Caco-2 (cell line): ENCODE data around the gene TCF3. TPM values are rescaled to one million over a fixed set of nuclear protein-coding genes. Genes with fewer than 3 reads are reported as not detected.

ENCODE experiments used
- BruUV-seq: library from RNA; stranded (reverse); fragments of 400-500 nt; replicated peaks from 2 replicates; lab custom pipeline; 2021; lab: Mats Ljungman, UMichigan
- CTCF ChIA-PET: fragments of 300-600 bp; sonication (Branson Sonifier 250); formaldehyde crosslinking; loops from one replicate; lab custom pipeline; 2022; ENCODE audit warnings: antibody characterized with exemption; lab: Charles Lee
- POLR2A ChIA-PET: fragments of 300-600 bp; sonication (Branson Sonifier 250); formaldehyde crosslinking; loops from one replicate; lab custom pipeline; 2022; ENCODE audit warnings: antibody characterized with exemption; lab: Charles Lee
- DNase-seq, 2 experiments: peaks; one replicate each; pipeline versions ENCODE4 v3.0.0 to v3.0.0-alpha.2; 2020 to 2022
- H3K27me3 ChIP-seq: replicated peaks from 2 replicates; pipeline ENCODE4 v1.6.0; 2011; ENCODE audit warnings: low read length; ENCODE audit not compliant: control insufficient read depth, insufficient read depth
- H3K36me3 ChIP-seq: 2 replicates; pipeline ENCODE4 v1.5.1; 2011; ENCODE audit warnings: low read length; ENCODE audit not compliant: control insufficient read depth, insufficient read depth
- H3K4me1 ChIP-seq: fragments of 250-450 bp; sonication (Bioruptor Pico); 2 replicates; pipeline ENCODE4 v1.5.1; 2020; ENCODE audit warnings: mild to moderate bottlenecking
- H3K4me3 ChIP-seq: 2 replicates; pipeline ENCODE4 v1.5.1; 2011; ENCODE audit warnings: low read depth, mild to moderate bottlenecking, control low read depth, low read length
- H3K9me3 ChIP-seq: fragments of 250-450 bp; sonication (Bioruptor Pico); 2 replicates; pipeline ENCODE4 v1.5.1; 2020; ENCODE audit warnings: mild to moderate bottlenecking, moderate library complexity
- H3K27ac Mint-ChIP-seq: one replicate; pipeline ENCODE4 v1.8.0; 2022; ENCODE audit warnings: mixed read lengths; ENCODE audit not compliant: unreplicated experiment
- H3K27me3 Mint-ChIP-seq: one replicate; pipeline ENCODE4 v1.8.0; 2022; ENCODE audit warnings: mixed read lengths; ENCODE audit not compliant: insufficient read depth, unreplicated experiment
- H3K36me3 Mint-ChIP-seq: one replicate; pipeline ENCODE4 v1.8.0; 2022; ENCODE audit warnings: mild to moderate bottlenecking, mixed read lengths; ENCODE audit not compliant: insufficient read depth, unreplicated experiment
- H3K4me1 Mint-ChIP-seq: one replicate; pipeline ENCODE4 v1.8.0; 2022; ENCODE audit warnings: low read depth, mixed read lengths; ENCODE audit not compliant: unreplicated experiment
- H3K4me3 Mint-ChIP-seq: one replicate; pipeline ENCODE4 v1.8.0; 2022; ENCODE audit warnings: mild to moderate bottlenecking, moderate library complexity, mixed read lengths; ENCODE audit not compliant: unreplicated experiment
- H3K9me3 Mint-ChIP-seq: one replicate; pipeline ENCODE4 v1.8.0; 2022; ENCODE audit warnings: mixed read lengths; ENCODE audit not compliant: unreplicated experiment
- CTCF ChIP-seq, 2 experiments: fragments of 200-600 bp in 1 of 2; IDR thresholded peaks; 1 replicate in 1 of 2; 2 replicates in 1 of 2; pipeline versions ENCODE4 v1.5.1 to v1.8.0; 2011 to 2022; ENCODE audit warnings: antibody characterized with exemption in 1 of 2, control low read depth in 1 of 2, inconsistent platforms in 1 of 2, low read depth in 1 of 2, low read length in 1 of 2, mild to moderate bottlenecking in 1 of 2, moderate library complexity in 1 of 2; ENCODE audit not compliant: insufficient read depth in 1 of 2, severe bottlenecking in 1 of 2, unreplicated experiment in 1 of 2
- intact Hi-C: fragments of 100-400 bp; cut with micrococcal nuclease; formaldehyde crosslinking; loops from one replicate; pipeline ENCODE4 v1.10.0; 2022; ENCODE audit not compliant: unreplicated experiment
- total RNA-seq: library from RNA; stranded (reverse); gene quantifications from 2 replicates; pipeline ENCODE4 v1.2.3, GENCODE V29; 2022

TCF3 gene
- total RNA-seq, 1 experiment from 2014 or later = 147 TPM

GRCh38 chr19:1622007-1622406 lies 30.4 kb downstream of the TCF3 start:
- Mint-ChIP-seq H3K4me3 (no peak overlapping the region), H3K4me1 (no peaks in the 10 kb centered on the region), H3K9me3 (no peaks in the 10 kb centered on the region), H3K36me3 (peaks cover 63% of the 10 kb centered on the region), H3K27me3 (no peaks in the 10 kb centered on the region), H3K27ac (no peak overlapping the region)
- ChIA-PET CTCF (no interaction called here), POLR2A (no interaction called here)
- Histone ChIP-seq H3K4me1 (no peaks in the 10 kb centered on the region), H3K27me3 (no peaks in the 10 kb centered on the region), H3K9me3 (no peaks in the 10 kb centered on the region), H3K4me3 (no peak overlapping the region), H3K36me3 (peaks cover 2% of the 10 kb centered on the region)
- no TSS peak for BruUV-seq
- intact Hi-C loops = no loop called here
- no peak for DNase-seq
- TF ChIP-seq CTCF (IDR thresholded peaks at IDR 0.05; ENCODE audit: insufficient read depth in 1 of 2, low read depth in 1 of 2, low read length in 1 of 2, severe bottlenecking in 1 of 2, unreplicated experiment in 1 of 2) = no peak

- peaks cover 2% of the 10 kb centered on the region for H3K36me3 ChIP-seq
- ChIA-PET CTCF (no interaction called here), POLR2A (no interaction called here)
- Mint-ChIP-seq H3K27me3 (no peaks in the 10 kb centered on the region), H3K36me3 (peaks cover 67% of the 10 kb centered on the region), H3K4me1 (no peaks in the 10 kb centered on the region), H3K9me3 (no peaks in the 10 kb centered on the region), H3K4me3 (no peak overlapping the region), H3K27ac (no peak overlapping the region)
- no peaks in the 10 kb centered on the region for H3K9me3 ChIP-seq
- DNase-seq = no peak
- no TSS peak for BruUV-seq
- no peaks in the 10 kb centered on the region for H3K4me1 ChIP-seq
- intact Hi-C loops = no loop called here
- TF ChIP-seq CTCF (IDR thresholded peaks at IDR 0.05; ENCODE audit: insufficient read depth in 1 of 2, low read depth in 1 of 2, low read length in 1 of 2, severe bottlenecking in 1 of 2, unreplicated experiment in 1 of 2) = no peak
- H3K4me3 ChIP-seq = no peak overlapping the region
- H3K27me3 ChIP-seq = no peaks in the 10 kb centered on the region
Measured at GRCh38 chr19:1621574-1621973, 30.8 kb downstream of the TCF3 start.

GRCh38 chr19:1621021-1621420 lies 31.4 kb downstream of the TCF3 start:
- POLR2A ChIA-PET = no interaction called here
- no peak overlapping the region for H3K4me3 ChIP-seq
- CTCF ChIA-PET = no interaction called here
- Mint-ChIP-seq H3K9me3 (no peaks in the 10 kb centered on the region), H3K4me1 (no peaks in the 10 kb centered on the region), H3K36me3 (peaks cover 64% of the 10 kb centered on the region), H3K27me3 (no peaks in the 10 kb centered on the region), H3K27ac (no peak overlapping the region), H3K4me3 (no peak overlapping the region)
- H3K36me3 ChIP-seq = peaks cover 2% of the 10 kb centered on the region
- intact Hi-C loops = no loop called here
- no peak for TF ChIP-seq CTCF (IDR thresholded peaks at IDR 0.05; ENCODE audit: insufficient read depth in 1 of 2, low read depth in 1 of 2, low read length in 1 of 2, severe bottlenecking in 1 of 2, unreplicated experiment in 1 of 2)
- no peaks in the 10 kb centered on the region for H3K27me3 ChIP-seq
- no peaks in the 10 kb centered on the region for H3K9me3 ChIP-seq
- no TSS peak for BruUV-seq
- no peaks in the 10 kb centered on the region for H3K4me1 ChIP-seq
- DNase-seq = no peak
